NCI-H2107 treated with DMSO at 0.1 percent for 48 hours (cell line): ENCODE data around the gene RASSF1.

Experiments used
- DNase-seq: peaks from one replicate; lab custom pipeline; 2025; ENCODE audit not compliant: unreplicated experiment; lab: John Stamatoyannopoulos, UW

Gene RASSF1

DNA sequence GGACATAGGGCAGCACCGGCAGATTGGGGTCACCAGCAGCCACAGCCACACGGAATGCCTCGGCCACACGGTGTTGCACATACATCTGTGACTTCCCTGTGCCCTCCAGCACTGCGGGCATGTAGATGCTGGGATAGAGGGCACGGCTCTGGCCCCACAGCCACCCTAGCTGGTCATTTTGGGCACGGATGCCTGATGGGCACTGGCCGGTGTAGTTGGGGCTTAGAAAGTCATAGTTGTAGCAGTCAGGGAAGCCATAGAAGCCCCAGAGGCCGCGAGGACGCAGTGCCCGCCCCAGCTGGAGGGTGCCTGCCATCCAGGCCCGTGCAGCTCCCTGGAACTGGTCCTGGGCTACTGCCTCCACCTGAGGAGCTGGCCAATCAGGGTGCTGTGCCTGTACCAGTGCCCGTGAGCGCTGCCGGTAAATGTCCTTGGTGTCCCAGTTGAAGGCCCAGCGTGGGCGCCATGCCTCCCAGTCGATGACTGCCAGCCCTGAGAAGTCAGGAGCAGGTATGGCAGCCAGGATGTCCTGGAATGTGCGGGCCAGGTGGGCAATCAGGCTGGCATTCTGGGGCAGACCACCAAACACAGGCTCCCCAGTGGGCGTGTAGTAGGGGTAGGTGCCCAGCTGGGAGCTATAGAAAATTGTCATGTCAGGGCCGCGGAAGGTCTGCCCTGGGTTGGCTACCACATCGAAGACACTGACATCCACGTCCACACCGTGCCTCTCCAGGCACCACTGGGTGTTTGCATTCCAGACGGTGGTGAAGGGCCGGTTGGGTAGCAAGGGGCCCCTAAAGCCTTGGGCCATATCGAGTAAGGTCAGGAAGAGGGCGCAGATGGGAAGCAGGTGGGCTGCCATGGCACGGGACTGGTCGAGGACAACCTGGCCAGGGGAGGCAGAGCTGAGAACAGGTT is 38.3 kb downstream of the RASSF1 start:
- DNase-seq = no peak

DNA sequence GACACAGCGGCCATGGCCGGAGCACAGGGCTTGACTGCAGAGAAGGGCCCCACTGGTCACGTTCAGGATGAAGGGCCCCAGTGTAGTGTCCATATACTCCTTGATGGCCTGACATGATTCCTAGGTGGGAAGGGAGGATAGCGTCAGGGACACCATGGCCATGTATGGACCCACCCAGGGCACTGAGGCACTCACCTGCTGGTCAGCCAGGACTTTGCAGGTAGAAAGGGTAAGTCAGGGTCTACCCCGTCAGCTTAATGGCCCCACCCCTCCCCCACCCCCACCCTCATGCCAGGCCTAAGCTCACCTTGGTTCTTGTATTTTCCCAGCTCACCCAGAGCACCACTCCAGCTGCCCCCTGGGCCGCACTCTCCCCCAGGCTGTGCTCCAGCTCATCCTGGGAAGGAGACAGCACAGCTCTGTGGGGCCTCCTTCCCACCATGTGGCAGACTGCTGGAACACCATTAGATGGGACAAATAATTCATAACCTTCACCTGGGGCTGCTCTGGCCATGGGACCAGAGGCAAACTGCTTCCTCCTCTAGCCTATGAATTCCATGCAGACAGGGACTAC is 39.9 kb downstream of the RASSF1 start:
- no peak for DNase-seq

DNA sequence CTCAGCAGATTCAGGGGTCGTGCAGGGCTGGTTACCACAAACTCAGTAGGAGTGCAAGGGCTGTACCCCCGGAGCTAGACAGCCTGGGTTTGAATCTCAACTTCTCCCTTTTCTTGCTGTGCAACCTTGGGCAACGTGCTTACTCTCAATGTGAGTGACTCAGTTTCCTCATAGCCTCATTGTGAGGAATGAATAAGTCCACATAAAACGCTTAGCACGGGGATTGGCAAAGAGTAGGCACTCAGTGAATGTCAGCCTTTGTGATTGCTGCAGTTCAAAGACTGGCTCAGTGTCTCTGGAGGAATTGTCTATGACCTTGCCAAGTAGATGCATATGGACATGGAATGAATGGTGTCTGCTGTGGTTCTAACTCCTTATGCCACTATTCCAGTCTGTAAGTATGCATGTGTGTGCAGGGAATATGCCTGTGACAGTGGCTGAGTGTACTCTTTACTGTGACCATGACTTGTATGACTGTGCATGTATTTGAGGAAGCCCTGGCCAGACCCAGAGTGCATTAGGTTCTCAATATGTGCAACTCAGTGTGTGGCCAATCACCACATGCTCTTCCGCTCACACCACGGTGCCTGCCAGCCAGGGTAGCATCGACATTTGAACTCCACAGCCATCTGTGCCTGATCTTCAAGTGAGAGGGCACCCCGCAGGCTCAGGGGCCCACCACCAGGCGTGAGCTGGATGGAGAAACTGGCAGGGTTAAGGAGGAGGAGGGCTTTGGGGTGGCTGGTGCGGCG is 40.5 kb downstream of the RASSF1 start:
- DNase-seq = no peak

DNA sequence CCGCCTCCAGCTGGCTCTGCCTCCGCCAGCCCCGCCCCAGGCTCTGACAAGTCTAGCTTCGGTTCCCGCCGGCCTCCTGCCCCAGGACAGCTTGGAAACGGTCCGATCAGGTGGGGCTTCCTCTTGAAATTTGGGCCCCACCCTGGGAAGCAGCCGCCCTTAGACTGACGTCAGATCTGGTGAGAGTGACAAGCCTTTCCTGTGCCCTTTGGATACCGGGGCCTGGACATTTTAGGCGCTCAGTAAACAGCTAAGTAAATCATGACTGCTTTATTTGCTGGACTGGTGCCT is 41.1 kb downstream of the RASSF1 start:
- no peak for DNase-seq

DNA sequence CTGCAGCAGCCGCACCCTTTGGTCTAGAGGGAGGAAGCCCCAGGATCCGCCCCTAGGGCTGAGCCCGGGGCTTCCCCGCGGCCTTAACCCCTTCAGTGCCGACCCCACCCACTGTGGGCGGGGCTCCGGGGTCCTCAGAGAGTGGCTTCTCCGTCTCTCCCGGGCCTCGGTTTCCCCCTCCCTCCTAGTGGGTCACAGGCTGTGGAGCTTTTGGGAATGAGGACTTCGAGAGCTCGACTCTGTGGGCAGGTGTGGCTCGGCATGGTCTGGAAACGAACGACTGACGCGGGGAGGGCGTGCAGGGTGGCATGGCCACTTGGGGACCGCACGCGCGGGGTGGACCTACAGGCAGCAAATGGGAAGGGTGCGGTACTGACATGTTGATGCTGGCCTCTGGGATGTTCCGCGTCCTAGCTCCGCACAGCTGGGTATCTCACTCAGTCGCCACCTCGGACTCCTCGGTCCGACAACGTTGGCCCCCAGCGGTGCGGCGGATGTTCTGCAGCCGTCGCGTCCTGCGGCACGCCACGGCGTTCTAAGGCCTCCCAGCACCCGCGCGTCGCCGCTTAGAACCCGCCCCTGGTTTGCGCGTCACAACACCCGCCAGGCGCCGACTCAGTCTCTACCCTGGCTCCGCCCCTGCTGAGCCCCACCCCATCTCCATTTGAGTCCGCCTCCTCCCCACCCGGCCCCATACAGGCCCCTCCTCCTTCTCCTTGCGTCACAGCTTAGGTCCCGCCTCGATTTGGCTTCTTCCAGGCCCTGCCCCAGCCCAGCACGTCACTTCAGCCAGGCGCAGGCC is 41.6 kb downstream of the RASSF1 start, which contains the start of the genes HYAL3 and NAA80:
TSS of gene HYAL3 (minus strand) at position 570 of the 802 bp plus-strand sequence. CDS start 3,803 bp downstream, outside the sequence.
TSS of gene NAA80 (minus strand) at position 570 of the 802 bp plus-strand sequence. CDS start 1,942 bp downstream, outside the sequence.
- DNase-seq = peak; percentile 91

DNA sequence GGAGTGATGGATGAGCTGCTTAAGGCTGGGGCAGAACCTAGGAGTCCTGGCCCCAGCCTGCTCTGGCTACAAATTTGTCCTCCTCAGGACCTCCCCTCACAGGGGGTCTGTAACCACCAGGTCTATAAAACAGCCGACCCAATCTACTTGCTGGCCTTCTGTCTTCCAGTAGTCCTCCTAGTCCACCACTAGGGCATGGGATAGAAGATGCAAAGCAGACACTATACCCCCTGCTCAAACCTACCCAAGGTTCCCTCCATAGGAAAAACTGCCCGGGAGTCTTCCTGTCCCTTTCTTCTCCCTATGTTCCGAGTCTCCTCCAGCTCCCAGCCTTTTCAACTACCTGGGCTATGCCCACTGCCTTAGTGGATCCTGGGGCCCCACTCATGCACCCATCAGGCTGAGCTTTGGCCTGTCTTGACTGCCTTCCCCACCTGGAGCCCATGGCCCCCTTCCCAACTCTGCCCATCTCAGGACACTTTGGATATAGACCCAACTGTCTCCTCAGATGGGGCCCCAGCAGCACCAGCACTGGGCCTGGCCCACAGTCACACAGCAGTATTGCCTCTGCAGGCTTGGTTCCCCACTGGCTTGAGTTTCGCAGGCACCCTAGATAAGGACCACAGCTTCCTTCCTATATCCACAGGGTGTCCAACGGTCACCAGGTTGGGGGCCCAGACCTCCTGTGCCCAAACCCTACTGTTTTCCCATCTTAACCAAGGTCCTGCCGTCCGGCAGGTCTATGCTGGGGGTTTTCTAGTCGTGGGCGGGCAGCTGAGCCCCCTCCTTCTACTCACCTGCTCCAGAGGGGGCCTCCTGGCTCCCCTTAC is 42.5 kb downstream of the RASSF1 start:
- DNase-seq = no peak

DNA sequence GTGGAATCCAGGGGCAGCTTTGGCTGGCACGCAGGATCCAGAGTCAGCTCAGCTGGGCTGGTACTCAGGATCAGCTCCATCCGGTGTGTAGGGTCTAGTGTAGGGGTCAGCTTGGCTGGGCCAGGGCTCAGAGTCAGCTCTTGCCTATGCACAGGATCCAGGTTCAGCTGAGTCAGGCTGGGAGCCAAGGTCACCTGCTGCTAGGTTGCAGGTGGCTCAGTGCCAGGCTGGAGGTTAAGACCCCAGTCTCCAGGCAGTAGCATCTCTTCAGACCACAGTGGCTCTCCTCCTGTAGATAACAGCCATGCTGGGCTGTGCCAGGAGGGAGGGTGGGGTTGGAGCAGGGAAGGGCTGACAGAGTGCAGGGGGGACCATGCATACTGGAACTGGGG is 43.3 kb downstream of the RASSF1 start:
- DNase-seq = no peak

DNA sequence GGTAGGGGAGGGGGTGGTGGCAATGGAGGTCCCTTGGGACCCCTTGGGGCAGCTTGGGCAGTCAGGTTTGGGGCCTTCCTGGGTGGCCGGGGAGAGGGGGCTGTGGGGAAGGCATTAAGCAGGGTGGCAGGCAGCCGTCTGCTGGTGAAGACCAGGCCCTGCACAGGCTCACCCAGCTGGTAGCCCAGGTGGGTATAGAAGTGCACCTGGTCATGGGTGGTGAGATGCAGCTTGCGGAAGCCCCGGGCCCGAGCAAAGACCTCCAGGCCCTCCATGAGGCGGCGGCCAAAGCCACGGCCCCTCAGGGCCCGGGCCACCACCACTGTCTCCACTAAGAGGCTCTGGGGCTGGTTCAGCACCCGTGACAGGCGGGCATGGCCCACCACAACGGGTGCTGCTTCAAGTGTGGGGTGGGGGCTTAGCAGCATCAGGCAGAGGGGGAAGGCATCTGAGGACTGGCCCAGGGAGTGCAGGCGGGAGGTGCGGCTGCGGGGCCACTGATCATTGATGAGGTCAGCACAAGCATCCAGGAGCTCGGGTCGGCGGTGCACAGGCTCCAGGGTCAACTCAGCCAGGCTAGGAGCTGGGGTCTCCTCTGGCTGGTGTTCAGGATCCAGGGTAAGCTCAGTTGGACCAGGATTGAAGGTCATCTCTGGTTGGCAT is 43.8 kb downstream of the RASSF1 start:
- no peak for DNase-seq

DNA sequence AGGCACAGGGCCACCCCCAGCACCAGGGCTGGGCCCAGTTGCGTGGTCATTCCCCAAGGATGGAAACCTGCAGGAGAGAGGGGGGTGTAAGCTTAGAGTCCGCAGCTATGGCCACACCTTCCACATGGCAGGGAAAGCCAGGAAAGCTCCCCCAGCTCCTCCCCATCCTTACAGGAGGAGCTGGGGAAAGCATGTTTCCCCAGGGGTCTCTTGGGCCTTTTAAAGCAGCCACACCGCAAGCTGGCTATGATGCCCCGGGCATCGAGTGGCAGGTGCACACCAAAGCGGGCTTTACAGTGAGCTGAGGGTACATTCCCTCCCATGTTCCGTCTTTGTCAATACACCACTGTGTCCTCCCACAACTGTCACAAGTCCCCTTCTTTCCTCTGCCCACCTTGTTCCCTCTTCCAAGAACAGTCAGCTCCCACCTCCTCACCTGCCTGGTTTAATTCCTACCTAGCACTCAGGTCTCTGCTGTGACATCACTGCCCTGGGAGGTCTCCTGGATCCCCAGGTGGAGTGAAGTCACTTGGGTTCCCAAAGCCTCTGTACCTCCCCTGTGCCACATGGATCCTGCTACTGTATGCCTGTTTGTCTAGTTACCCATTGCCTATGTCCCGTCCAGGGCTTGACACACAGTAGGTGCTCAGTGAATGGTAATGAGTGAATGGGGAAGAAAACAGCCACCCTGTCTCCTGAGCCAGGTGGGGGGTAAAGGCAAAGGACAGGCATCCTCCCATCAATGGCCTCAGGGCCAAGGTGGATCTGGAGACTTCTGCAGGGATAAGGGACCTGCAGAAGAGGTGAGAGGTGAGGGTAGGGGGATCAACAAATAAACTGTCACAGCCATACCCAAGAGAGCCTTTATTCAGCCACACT is 44.8 kb downstream of the RASSF1 start:
- DNase-seq = no peak

DNA sequence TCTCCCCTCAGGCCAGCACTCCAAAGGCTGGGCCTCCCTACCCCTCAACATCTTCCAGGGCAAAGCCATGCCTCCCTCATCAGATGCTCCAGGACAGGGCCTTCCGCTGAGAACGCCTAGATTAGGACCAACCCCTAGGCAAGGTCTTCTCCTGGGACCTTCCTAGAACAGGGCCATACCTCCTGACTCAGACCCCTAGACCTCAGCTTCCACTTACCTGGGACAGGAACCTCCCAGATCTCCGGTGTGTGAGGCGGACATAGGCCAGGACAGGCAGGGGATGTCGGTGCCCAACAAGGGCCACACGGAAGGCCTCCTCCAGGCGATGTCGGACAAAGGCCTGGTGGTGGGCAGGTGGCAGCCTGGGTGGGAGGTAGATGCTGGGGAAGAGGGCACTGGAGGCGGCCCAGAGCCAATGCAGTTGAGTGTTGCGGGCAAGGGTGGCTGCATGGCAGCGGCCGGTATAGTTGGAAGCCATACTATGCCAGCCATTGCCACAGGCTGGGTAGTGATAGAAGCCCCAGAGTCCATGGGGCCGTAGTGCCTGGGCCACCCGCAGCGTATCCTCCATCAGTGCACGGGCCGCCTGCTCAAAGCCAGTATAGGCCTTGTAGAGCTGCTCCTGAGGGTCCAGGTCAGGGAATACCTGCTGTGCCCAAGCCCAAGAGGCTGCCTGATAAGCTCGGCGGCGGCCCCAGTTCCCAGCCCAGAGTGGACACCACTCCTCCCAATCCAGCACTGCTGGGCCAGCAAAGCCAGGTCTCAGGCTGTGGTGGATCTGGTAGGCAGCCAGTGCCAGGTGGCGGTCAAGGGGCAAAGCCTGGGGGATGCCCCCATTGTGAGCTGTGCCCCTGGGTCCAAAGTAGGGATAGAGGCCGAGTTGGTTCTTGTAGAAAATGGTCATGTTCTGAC is 45.9 kb downstream of the RASSF1 start:
- DNase-seq = no peak

DNA sequence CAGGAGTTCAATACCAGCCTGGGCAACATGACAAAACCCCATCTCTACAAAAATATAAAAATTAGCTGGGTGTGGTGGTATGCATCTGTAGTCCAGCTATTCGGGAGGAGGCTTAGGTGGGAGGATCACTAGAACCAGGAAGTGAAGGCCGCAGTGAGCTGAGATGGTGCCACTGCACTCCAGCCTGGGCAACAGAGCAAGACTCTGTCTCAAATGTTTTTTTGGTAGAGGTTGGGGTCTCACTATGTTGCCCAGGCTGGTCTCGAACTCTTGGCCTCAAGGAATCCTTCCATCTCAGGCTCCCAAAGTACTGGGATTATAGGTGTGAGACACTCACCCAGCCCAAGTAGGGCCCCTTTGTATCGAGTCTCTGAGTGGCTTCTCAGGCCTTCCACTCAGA is 46.5 kb downstream of the RASSF1 start:
- DNase-seq = no peak

DNA sequence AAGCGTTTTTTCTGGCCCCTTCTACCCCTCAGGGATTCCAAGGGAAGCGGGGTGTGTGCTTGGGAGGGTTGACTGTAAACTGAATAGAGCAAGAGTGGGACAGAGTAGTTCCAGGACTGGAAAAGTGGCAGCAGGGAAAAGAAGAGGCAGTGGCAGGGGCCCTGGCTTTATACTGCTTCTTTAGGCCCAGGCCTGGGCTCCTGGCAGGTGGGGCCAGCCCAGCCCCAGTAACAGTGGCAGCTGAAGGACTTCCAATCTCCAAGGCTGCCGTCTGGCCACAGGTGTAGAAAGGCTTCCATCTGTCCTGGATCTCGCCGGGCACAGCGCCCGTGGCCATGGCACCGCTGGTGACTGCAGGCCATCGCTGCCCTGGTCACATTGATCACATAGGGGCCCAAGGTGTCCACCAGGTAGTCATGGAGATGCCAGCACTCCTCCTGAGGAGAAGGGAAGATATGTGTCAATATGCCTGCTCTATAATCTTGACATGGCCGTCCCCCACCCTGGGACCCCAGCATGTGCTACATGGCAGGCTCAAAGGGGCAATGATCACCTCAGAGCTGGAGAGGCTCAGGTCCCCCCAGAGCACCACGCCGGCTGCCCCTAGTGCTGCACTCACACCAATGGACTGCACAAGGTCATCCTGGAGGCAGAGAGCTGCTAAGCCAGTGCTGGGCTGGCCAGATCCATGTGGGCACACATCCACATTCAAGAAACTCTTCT is 47.4 kb downstream of the RASSF1 start:
- no peak for DNase-seq

DNA sequence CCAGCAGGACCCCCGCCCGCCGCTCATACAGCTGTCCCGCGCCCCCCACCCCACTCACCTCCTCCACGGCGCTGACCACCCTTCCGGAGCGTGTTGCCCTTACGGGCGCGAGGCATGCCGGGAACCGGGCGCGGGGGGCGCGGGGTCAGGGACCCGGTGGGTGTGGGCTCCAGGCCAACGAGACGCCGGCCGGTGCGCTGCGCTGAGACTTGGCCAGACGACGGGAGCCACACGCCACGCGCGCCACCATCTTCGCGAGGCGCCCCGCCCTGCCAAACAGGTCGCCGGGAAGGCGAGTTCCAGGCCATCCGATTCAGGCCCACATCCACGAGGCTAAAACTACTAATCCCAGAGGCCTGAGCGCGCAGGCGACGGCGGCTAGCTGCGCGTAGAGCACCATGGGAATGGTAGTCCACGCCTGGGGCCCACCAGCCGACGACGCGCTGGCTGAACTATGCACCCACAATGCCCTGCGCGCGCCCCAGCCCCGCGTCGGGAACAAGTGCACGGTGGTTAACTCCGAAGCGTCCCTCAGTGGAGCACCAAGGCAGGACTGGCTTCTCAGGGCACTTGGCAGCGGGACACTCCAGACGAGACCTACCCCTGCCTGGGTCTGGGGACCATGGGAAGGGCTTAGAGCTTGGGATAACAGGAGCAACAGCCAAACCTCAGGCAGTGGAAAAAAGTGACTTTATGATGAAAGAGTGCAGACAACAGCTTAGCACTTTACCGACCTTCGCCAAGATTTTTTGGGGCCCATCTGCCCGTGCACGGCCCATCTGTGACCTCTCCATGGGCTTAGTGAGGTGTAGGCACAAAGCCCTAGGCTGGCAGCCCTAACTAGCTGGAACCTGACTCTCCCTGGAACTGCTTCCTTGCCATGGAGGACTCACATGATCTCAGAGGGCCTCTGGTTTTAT is 48.2 kb downstream of the RASSF1 start, which contains the start of gene IFRD2:
TSS of gene IFRD2 (minus strand) at position 271 of the 920 bp plus-strand sequence. CDS start at position 116, 155 bp downstream.
- DNase-seq = peak; percentile 65

DNA sequence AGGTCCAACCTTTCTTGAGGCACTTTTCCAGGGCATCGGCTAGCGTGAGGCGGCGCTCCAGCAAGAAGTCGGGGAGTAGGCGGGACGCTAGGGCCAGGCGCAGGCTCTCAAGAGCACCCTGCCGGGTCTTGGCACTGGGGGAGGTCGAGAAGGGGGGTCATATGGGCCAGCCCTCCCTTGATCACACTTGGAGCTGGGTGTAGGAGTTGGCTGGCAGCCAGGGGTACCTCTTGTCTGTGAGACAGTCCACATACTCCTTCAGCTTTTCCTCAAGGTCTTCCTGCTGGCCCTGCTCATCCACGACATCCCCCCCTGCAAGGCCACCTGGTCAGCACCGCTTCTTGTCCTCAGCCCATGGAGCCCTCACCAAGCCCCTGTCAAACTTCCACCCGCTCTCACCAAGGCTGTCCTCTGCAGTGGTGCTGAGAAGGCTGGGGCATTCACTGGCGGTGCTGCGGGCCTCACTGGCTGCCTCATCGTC is 50.4 kb downstream of the RASSF1 start:
- DNase-seq = no peak

DNA sequence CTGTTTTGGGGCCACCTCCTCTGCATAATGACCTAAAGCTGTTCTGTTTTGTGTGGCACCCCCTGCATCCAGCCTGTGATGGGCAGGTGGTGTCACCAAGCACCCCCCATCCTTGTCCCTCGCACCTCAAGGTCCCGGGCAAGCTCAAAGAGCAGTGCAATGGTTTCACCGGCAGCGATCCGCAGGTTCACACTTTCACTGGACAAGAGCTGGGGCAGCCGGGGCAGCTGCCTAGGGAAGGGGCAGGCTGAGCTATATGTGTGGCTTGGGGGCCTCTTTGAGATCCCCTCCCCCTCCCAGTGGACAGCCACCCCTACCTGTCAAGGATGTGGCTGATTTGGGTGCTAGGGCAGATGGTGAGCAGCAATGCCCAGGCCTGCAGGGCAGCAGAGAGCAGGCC is 51.5 kb downstream of the RASSF1 start:
- no peak for DNase-seq
